Right atrium auricular region (tissue), 2 donors: ENCODE measurements around the gene PDCL3. TPM values are rescaled to one million over a fixed set of nuclear protein-coding genes. Genes with fewer than 3 reads are reported as not detected.

Experiments
- DNase-seq: peaks from one replicate; pipeline ENCODE4 v3.0.0-alpha.2; 2019; ENCODE audit warnings: low spot score
- H3K27ac ChIP-seq, 2 donors: fragments of 200-600 bp; sonication (generic); 1 replicate in 1 of 2; 2 replicates in 1 of 2; pipeline ENCODE4 v1.5.1; 2016 to 2019
- H3K27me3 ChIP-seq, 2 donors: fragments of 200-600 bp; sonication (generic); one replicate each; pipeline versions ENCODE4 v1.5.1 to v1.6.0; 2017 to 2019
- H3K36me3 ChIP-seq: fragments of 200-600 bp; sonication (generic); one replicate; pipeline ENCODE4 v1.5.1; 2016
- H3K4me1 ChIP-seq, 2 donors: fragments of 200-600 bp; sonication (generic); one replicate each; pipeline versions ENCODE4 v1.5.1 to v1.6.0; 2017 to 2019
- H3K4me3 ChIP-seq, 2 donors: fragments of 200-600 bp; sonication (generic); 1 replicate in 1 of 2; 2 replicates in 1 of 2; pipeline ENCODE4 v1.5.1; 2017 to 2019; ENCODE audit warnings: mild to moderate bottlenecking in 1 of 2, moderate library complexity in 1 of 2
- H3K9me3 ChIP-seq, 2 donors: fragments of 200-600 bp; sonication (generic); one replicate each; pipeline ENCODE4 v1.5.1; 2019
- CTCF ChIP-seq, 2 donors: fragments of 200-600 bp; sonication (generic); IDR thresholded peaks; one replicate each; pipeline ENCODE4 v1.5.1; 2019; ENCODE audit warnings: antibody characterized with exemption in 2 of 2
- total RNA-seq, 2 donors: library from RNA; depleted of rRNA; stranded (reverse); fragments of >200 nt; gene quantifications; one replicate each; pipeline ENCODE4 v1.1.0, GENCODE V29; 2016

The PDCL3 gene
- total RNA-seq, 2 donors from 2014 or later, result 13.6 to 18.8 TPM

- H3K4me1 ChIP-seq, result peaks cover 0 to 15% of the 10 kb centered on the region in 2 donors
- peak overlapping the region; percentile 70 to 81 for H3K4me3 ChIP-seq
- H3K27me3 ChIP-seq, result no peaks in the 10 kb centered on the region
- H3K36me3 ChIP-seq, result peaks cover 16% of the 10 kb centered on the region
- DNase-seq, result no peak
- no peaks in the 10 kb centered on the region for H3K9me3 ChIP-seq
- peak overlapping the region; percentile 91 to 92 for H3K27ac ChIP-seq
- TF ChIP-seq CTCF (IDR thresholded peaks at IDR 0.05), result no peak
Observed at GRCh38 chr2:100563407-100564247, 834 bp downstream of the PDCL3 start.

- Histone ChIP-seq H3K27me3 (no peaks in the 10 kb centered on the region), H3K9me3 (no peaks in the 10 kb centered on the region), H3K27ac (no peak overlapping the region), H3K4me3 (no peak overlapping the region), H3K4me1 (peaks cover 0 to 3% of the 10 kb centered on the region in 2 donors), H3K36me3 (peaks cover 50% of the 10 kb centered on the region)
- no peak for TF ChIP-seq CTCF (IDR thresholded peaks at IDR 0.05)
- DNase-seq, result no peak
Observed at GRCh38 chr2:100568989-100569388, 6.2 kb downstream of the PDCL3 start.

DNA sequence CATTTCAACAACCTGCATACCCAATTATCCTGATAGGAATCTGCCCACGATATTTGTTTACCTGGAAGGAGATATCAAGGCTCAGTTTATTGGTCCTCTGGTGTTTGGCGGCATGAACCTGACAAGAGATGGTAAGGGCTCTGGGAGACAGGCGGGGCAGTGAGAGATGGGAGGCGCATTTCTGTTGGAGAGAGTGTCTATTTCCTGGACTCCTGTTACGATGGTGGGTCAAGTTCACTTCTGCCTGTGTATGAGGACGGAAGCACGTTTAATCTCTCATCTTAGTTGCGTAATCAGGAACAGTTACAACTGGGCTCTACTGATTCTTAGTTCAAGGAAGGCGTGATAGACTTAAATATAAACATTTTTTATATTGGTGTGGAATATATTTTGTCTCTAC is 8.9 kb downstream of the PDCL3 start:
- H3K27me3 ChIP-seq, result no peaks in the 10 kb centered on the region
- H3K4me3 ChIP-seq, result no peak overlapping the region
- peaks cover 45% of the 10 kb centered on the region for H3K36me3 ChIP-seq
- H3K27ac ChIP-seq, result no peak overlapping the region
- no peaks in the 10 kb centered on the region for H3K9me3 ChIP-seq
- H3K4me1 ChIP-seq, result no peaks in the 10 kb centered on the region
- DNase-seq, result no peak
- TF ChIP-seq CTCF (IDR thresholded peaks at IDR 0.05), result no peak

DNA sequence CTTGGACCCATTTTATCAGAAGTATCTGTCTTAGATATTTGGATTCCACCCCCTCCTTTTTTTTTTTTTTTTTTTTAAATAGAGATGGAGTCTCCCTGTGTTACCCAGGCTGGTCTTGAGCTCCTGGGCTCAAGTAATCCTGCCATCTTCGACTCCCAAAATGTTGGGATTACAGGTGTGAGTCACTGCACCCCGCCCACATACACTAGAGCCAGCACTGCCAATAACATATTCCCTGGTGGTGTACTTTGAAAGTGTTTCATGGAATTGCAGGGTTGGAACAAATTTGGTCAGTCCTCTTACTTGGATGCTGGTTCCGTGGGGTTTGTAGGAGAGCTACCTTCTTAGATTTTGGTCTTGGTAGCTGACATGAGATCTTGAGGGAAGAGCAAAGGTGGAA is 15.0 kb downstream of the PDCL3 start:
- Histone ChIP-seq H3K36me3 (peaks cover 14% of the 10 kb centered on the region), H3K4me3 (no peak overlapping the region), H3K27me3 (no peaks in the 10 kb centered on the region), H3K9me3 (no peaks in the 10 kb centered on the region), H3K4me1 (no peaks in the 10 kb centered on the region), H3K27ac (no peak overlapping the region)
- TF ChIP-seq CTCF (IDR thresholded peaks at IDR 0.05), result no peak
- DNase-seq, result no peak

- no peaks in the 10 kb centered on the region for H3K27me3 ChIP-seq
- H3K36me3 ChIP-seq, result peaks cover 9% of the 10 kb centered on the region
- DNase-seq, result no peak
- no peak for TF ChIP-seq CTCF (IDR thresholded peaks at IDR 0.05)
- no peaks in the 10 kb centered on the region for H3K9me3 ChIP-seq
- H3K4me1 ChIP-seq, result no peaks in the 10 kb centered on the region
- no peak overlapping the region for H3K4me3 ChIP-seq
- H3K27ac ChIP-seq, result peak overlapping the region in 1 of 2 donors; percentile 3
Observed at GRCh38 chr2:100580367-100581276, 17.8 kb downstream of the PDCL3 start.
